IMR-90 (cell line): ENCODE data around the gene TMPRSS2. TPM values are rescaled to one million over a fixed set of nuclear protein-coding genes. Genes with fewer than 3 reads are reported as not detected.

Experiments used
- ATAC-seq: fragments of 200-7000 bp; cut with Tn5 transposase; 2 replicates; pipeline ENCODE4 v1.9.1; 2020; ENCODE audit warnings: low read depth, mild to moderate bottlenecking, moderate library complexity
- BruUV-seq: library from RNA; stranded (reverse); fragments of 400-500 nt; replicated peaks from 2 replicates; lab custom pipeline; 2021; lab: Mats Ljungman, UMichigan
- CTCF ChIA-PET: fragments of 300-600 bp; formaldehyde crosslinking; extraction: SDS; loops from one replicate; lab custom pipeline; 2021; ENCODE audit warnings: antibody characterized with exemption; lab: Yijun Ruan, JAX
- POLR2A ChIA-PET: fragments of 300-600 bp; sonication (Branson Sonifier 250); formaldehyde crosslinking; loops from one replicate; lab custom pipeline; 2022; ENCODE audit warnings: antibody characterized with exemption; ENCODE audit not compliant: unreplicated experiment; lab: Charles Lee
- DNase-seq: peaks from one replicate; pipeline ENCODE4 v3.0.0; 2013
- H2AFZ ChIP-seq: replicated peaks from 2 replicates; pipeline ENCODE3; 2013; ENCODE audit warnings: low read length, mild to moderate bottlenecking; ENCODE audit not compliant: poor library complexity
- H2AK5ac ChIP-seq: 2 replicates; pipeline ENCODE4 v1.6.1; 2013; ENCODE audit warnings: low read depth, low read length, inconsistent platforms
- H2AK9ac ChIP-seq: replicated peaks from 2 replicates; pipeline ENCODE3; 2013; ENCODE audit warnings: mild to moderate bottlenecking, low read depth, low read length, moderate library complexity; ENCODE audit not compliant: poor library complexity
- H2BK120ac ChIP-seq: 2 replicates; pipeline ENCODE4 v1.6.1; 2013; ENCODE audit warnings: low read depth, low read length, inconsistent platforms
- H2BK15ac ChIP-seq: 3 replicates; pipeline ENCODE4 v1.6.1; 2013; ENCODE audit warnings: low read depth, low read length, inconsistent platforms
- H2BK20ac ChIP-seq: 2 replicates; pipeline ENCODE4 v1.6.1; 2013; ENCODE audit warnings: low read depth, mild to moderate bottlenecking, inconsistent platforms, low read length, moderate library complexity
- H2BK5ac ChIP-seq: 2 replicates; pipeline ENCODE4 v1.6.1; 2013; ENCODE audit warnings: mild to moderate bottlenecking, low read depth, low read length, inconsistent platforms; ENCODE audit not compliant: poor library complexity, severe bottlenecking
- H3K14ac ChIP-seq: replicated peaks from 2 replicates; pipeline ENCODE4 v1.6.1; 2013; ENCODE audit warnings: low read depth, low read length, inconsistent platforms
- H3K18ac ChIP-seq: 2 replicates; pipeline ENCODE4 v1.6.1; 2013; ENCODE audit warnings: low read depth, low read length, control low read depth
- H3K23ac ChIP-seq: 2 replicates; pipeline ENCODE4 v1.6.1; 2013; ENCODE audit warnings: low read depth, low read length, inconsistent platforms
- H3K27ac ChIP-seq: 2 replicates; pipeline ENCODE4 v1.5.1; 2013; ENCODE audit warnings: mild to moderate bottlenecking, control low read depth, low read length; ENCODE audit not compliant: insufficient read depth
- H3K27me3 ChIP-seq: 2 replicates; pipeline ENCODE4 v1.6.1; 2013; ENCODE audit warnings: low read length; ENCODE audit not compliant: control insufficient read depth, insufficient read depth
- H3K36me3 ChIP-seq: 2 replicates; pipeline ENCODE4 v1.6.1; 2013; ENCODE audit warnings: low read length, mixed read lengths; ENCODE audit not compliant: control insufficient read depth, insufficient read depth
- H3K4ac ChIP-seq: 2 replicates; pipeline ENCODE4 v1.6.1; 2013; ENCODE audit warnings: low read depth, low read length, inconsistent platforms
- H3K4me1 ChIP-seq: 2 replicates; pipeline ENCODE4 v1.6.1; 2013; ENCODE audit warnings: low read length, mixed read lengths; ENCODE audit not compliant: control insufficient read depth, insufficient read depth
- H3K4me2 ChIP-seq: 2 replicates; pipeline ENCODE4 v1.6.1; 2013; ENCODE audit warnings: low read depth, mild to moderate bottlenecking, control low read depth, low read length, moderate library complexity
- H3K4me3 ChIP-seq: 2 replicates; pipeline ENCODE4 v1.5.1; 2013; ENCODE audit warnings: low read depth, mild to moderate bottlenecking, control low read depth, low read length, moderate library complexity; ENCODE audit not compliant: insufficient read depth
- H3K56ac ChIP-seq: 2 replicates; pipeline ENCODE4 v1.6.1; 2013; ENCODE audit warnings: low read length, inconsistent platforms; ENCODE audit not compliant: insufficient read depth; ENCODE audit errors: extremely low read depth
- H3K79me1 ChIP-seq, 2 experiments: 2 replicates each; pipeline ENCODE4 v1.6.1; 2013; ENCODE audit warnings: low read length in 2 of 2, inconsistent platforms in 1 of 2, low read depth in 1 of 2
- H3K9ac ChIP-seq: 2 replicates; pipeline ENCODE4 v1.6.1; 2013; ENCODE audit warnings: low read depth, low read length, control low read depth
- H3K9me1 ChIP-seq: 2 replicates; pipeline ENCODE4 v1.6.1; 2013; ENCODE audit warnings: low read length, inconsistent platforms; ENCODE audit not compliant: insufficient read depth
- H3K9me3 ChIP-seq: 2 replicates; pipeline ENCODE4 v1.6.1; 2013; ENCODE audit warnings: low read length; ENCODE audit not compliant: control insufficient read depth, insufficient read depth
- H4K20me1 ChIP-seq: 2 replicates; pipeline ENCODE4 v1.6.1; 2013; ENCODE audit warnings: low read length, inconsistent platforms; ENCODE audit not compliant: insufficient read depth
- H4K5ac ChIP-seq: 2 replicates; pipeline ENCODE4 v1.6.1; 2013; ENCODE audit warnings: mild to moderate bottlenecking, low read depth, low read length, control low read depth
- H4K8ac ChIP-seq, 2 experiments: 2 replicates each; pipeline ENCODE4 v1.6.1; 2013; ENCODE audit warnings: low read depth in 2 of 2, low read length in 2 of 2, control low read depth in 1 of 2, inconsistent platforms in 1 of 2
- H4K91ac ChIP-seq: 2 replicates; pipeline ENCODE4 v1.6.1; 2013; ENCODE audit warnings: low read depth, low read length, inconsistent platforms; ENCODE audit not compliant: insufficient read depth
- BHLHE40 ChIP-seq: fragments of 150-350 bp; IDR thresholded peaks from 2 replicates; pipeline ENCODE4 v1.6.1; 2016; ENCODE audit warnings: mild to moderate bottlenecking, low read depth, low read length
- CEBPB ChIP-seq: IDR thresholded peaks from 2 replicates; pipeline ENCODE4 v1.6.1; 2012; ENCODE audit warnings: low read depth, low read length, improper control_type of control experiment
- CHD1 ChIP-seq: IDR thresholded peaks from 2 replicates; pipeline ENCODE4 v1.6.1; 2012; ENCODE audit warnings: low read depth, low read length, improper control_type of control experiment
- FOS ChIP-seq: fragments of 150-350 bp; IDR thresholded peaks from 2 replicates; pipeline ENCODE4 v1.6.1; 2016; ENCODE audit warnings: low read depth, low read length
- MAFK ChIP-seq: IDR thresholded peaks from 2 replicates; pipeline ENCODE4 v1.6.1; 2012; ENCODE audit warnings: low read depth, low read length, improper control_type of control experiment
- MAZ ChIP-seq: IDR thresholded peaks from 2 replicates; pipeline ENCODE4 v1.6.1; 2012; ENCODE audit warnings: low read depth, mild to moderate bottlenecking, low read length, improper control_type of control experiment, moderate library complexity, borderline replicate concordance
- MXI1 ChIP-seq: IDR thresholded peaks from 2 replicates; pipeline ENCODE4 v1.6.1; 2012; ENCODE audit warnings: low read depth, mild to moderate bottlenecking, low read length, moderate library complexity, borderline replicate concordance
- NFE2L2 ChIP-seq: fragments of 150-350 bp; IDR thresholded peaks from 2 replicates; pipeline ENCODE4 v1.6.1; 2016; ENCODE audit warnings: low read depth, mild to moderate bottlenecking, low read length
- POLR2A ChIP-seq: IDR thresholded peaks from 2 replicates; pipeline ENCODE4 v1.6.1; 2012; ENCODE audit warnings: mild to moderate bottlenecking, low read depth, low read length
- RAD21 ChIP-seq: IDR thresholded peaks from 2 replicates; pipeline ENCODE4 v1.6.1; 2012; ENCODE audit warnings: low read length, improper control_type of control experiment
- RCOR1 ChIP-seq: IDR thresholded peaks from 2 replicates; pipeline ENCODE4 v1.6.1; 2012; ENCODE audit warnings: mild to moderate bottlenecking, low read length, improper control_type of control experiment; ENCODE audit not compliant: insufficient replicate concordance
- RFX5 ChIP-seq: IDR thresholded peaks from 2 replicates; pipeline ENCODE4 v1.8.0; 2012; ENCODE audit warnings: low read depth, mild to moderate bottlenecking, low read length, moderate library complexity
- SMC3 ChIP-seq: fragments of 150-350 bp; IDR thresholded peaks from 2 replicates; pipeline ENCODE4 v1.6.1; 2016; ENCODE audit warnings: low read depth, mild to moderate bottlenecking, antibody characterized with exemption, low read length, moderate library complexity
- WGBS, 2 experiments: methylation state at CpG; one replicate each; pipeline versions ENCODE4 v1.1.5 to v1.1.7; 2013; ENCODE audit warnings: missing lambda C conversion rate in 2 of 2; ENCODE audit not compliant: insufficient read length in 1 of 2; ENCODE audit errors: extremely low coverage in 2 of 2; 5-methylcytosine and 5-hydroxymethylcytosine counted together
- dilution Hi-C: fragments of 300-500 bp; cut with HindIII; formaldehyde crosslinking; loops from one replicate; pipeline ENCODE4 v1.14.3; 2018; ENCODE audit warnings: low sequenced_read_pairs; ENCODE audit not compliant: unreplicated experiment
- in situ Hi-C: fragments of 300-500 bp; cut with MboI; formaldehyde crosslinking; loops from 3 replicates; pipeline ENCODE4 v1.14.3; 2019; ENCODE audit warnings: low sequenced_read_pairs, inconsistent platforms, mixed read lengths
- intact Hi-C: fragments of 100-400 bp; cut with micrococcal nuclease; formaldehyde crosslinking; loops from 2 replicates; pipeline ENCODE4 v1.10.0; 2022
- polyA plus RNA-seq, 3 experiments: library from polyadenylated mRNA; depleted of rRNA; stranded (reverse); fragments of >200 nt; gene quantifications; 2 replicates each; pipeline ENCODE4 v1.2.3, GENCODE V29; 2012; ENCODE audit warnings: low replicate concordance in 1 of 3
- total RNA-seq: library from RNA; depleted of rRNA; stranded (reverse); fragments of >200 nt; gene quantifications from 2 replicates; pipeline ENCODE4 v1.2.3, GENCODE V29; 2012
- TF ChIP-seq, protein P1 (sequence below): conservative IDR thresholded peaks from 2 replicates; pipeline ENCODE4 v1.5.1; 2012; ENCODE audit warnings: mild to moderate bottlenecking, low read depth, low read length, improper control_type of control experiment
- TF ChIP-seq, protein P2 (sequence below): fragments of 150-350 bp; IDR thresholded peaks from 2 replicates; pipeline ENCODE4 v1.6.1; 2016; ENCODE audit warnings: low read depth, mild to moderate bottlenecking, low read length, moderate library complexity, borderline replicate concordance
- TF ChIP-seq, protein P3 (sequence below): fragments of 150-350 bp; IDR thresholded peaks from 2 replicates; pipeline ENCODE4 v1.6.1; 2017; ENCODE audit warnings: mild to moderate bottlenecking, antibody characterized with exemption, low read length, low read depth

Gene TMPRSS2
- total and polyA plus RNA-seq, 2 of the 4 experiments (the other 2 are of a cell fraction), result not detected

DNA sequence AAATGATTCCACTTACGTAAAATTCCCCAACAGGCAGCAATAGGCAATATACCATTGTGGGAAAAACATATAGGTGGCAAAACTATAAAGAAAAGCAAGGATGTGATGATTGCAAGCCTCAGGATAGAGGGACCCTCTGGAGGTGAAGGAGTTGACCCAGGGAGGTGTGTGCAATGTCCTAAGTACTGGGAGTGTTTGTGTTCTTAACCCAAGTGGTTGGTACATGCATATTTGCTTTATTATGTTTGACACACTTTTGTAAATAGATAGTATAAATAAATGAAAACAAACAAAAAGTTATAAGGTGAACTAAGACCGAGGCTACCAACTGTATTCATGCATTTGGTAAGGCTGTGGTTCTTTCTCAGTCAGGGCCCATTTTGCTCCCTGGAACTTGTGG, 74.4 kb downstream of the TMPRSS2 start:
- no peaks in the 10 kb centered on the region for H3K9me3 ChIP-seq
- dilution Hi-C loops (no loop called here), intact Hi-C loops (no loop called here), in situ Hi-C loops (no loop called here)
- no peak overlapping the region for H2BK15ac ChIP-seq
- no peak overlapping the region for H3K4me3 ChIP-seq
- H3K27ac ChIP-seq, result no peak overlapping the region
- TF ChIP-seq MXI1, result no peak
- TF ChIP-seq MAFK, result no peak
- no peak for TF ChIP-seq RAD21
- TF ChIP-seq SMC3, result no peak
- no peak for TF ChIP-seq CEBPB
- no peak for TF ChIP-seq NFE2L2
- no peak for TF ChIP-seq CHD1
- no peak for TF ChIP-seq RCOR1
- TF ChIP-seq POLR2A, result no peak
- no peak for TF ChIP-seq RFX5
- no peak for TF ChIP-seq BHLHE40
- no peak for TF ChIP-seq MAZ
- TF ChIP-seq FOS, result no peak
- TF ChIP-seq, protein P1, sequence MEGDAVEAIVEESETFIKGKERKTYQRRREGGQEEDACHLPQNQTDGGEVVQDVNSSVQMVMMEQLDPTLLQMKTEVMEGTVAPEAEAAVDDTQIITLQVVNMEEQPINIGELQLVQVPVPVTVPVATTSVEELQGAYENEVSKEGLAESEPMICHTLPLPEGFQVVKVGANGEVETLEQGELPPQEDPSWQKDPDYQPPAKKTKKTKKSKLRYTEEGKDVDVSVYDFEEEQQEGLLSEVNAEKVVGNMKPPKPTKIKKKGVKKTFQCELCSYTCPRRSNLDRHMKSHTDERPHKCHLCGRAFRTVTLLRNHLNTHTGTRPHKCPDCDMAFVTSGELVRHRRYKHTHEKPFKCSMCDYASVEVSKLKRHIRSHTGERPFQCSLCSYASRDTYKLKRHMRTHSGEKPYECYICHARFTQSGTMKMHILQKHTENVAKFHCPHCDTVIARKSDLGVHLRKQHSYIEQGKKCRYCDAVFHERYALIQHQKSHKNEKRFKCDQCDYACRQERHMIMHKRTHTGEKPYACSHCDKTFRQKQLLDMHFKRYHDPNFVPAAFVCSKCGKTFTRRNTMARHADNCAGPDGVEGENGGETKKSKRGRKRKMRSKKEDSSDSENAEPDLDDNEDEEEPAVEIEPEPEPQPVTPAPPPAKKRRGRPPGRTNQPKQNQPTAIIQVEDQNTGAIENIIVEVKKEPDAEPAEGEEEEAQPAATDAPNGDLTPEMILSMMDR, result no peak
- TF ChIP-seq, protein P2, sequence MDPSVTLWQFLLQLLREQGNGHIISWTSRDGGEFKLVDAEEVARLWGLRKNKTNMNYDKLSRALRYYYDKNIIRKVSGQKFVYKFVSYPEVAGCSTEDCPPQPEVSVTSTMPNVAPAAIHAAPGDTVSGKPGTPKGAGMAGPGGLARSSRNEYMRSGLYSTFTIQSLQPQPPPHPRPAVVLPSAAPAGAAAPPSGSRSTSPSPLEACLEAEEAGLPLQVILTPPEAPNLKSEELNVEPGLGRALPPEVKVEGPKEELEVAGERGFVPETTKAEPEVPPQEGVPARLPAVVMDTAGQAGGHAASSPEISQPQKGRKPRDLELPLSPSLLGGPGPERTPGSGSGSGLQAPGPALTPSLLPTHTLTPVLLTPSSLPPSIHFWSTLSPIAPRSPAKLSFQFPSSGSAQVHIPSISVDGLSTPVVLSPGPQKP, result no peak
- TF ChIP-seq, protein P3, sequence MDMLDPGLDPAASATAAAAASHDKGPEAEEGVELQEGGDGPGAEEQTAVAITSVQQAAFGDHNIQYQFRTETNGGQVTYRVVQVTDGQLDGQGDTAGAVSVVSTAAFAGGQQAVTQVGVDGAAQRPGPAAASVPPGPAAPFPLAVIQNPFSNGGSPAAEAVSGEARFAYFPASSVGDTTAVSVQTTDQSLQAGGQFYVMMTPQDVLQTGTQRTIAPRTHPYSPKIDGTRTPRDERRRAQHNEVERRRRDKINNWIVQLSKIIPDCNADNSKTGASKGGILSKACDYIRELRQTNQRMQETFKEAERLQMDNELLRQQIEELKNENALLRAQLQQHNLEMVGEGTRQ, result no peak
- no peak overlapping the region for H3K9ac ChIP-seq
- H3K4ac ChIP-seq, result no peak overlapping the region
- H2BK120ac ChIP-seq, result no peak overlapping the region
- no peak overlapping the region for H2BK5ac ChIP-seq
- H3K14ac ChIP-seq, result no peak overlapping the region
- H2AK5ac ChIP-seq, result no peak overlapping the region
- no peak overlapping the region for H3K4me2 ChIP-seq
- H3K79me1 ChIP-seq, result no peaks in the 10 kb centered on the region
- H3K56ac ChIP-seq, result no peak overlapping the region
- H3K18ac ChIP-seq, result no peak overlapping the region
- no peak overlapping the region for H4K5ac ChIP-seq
- H2AK9ac ChIP-seq, result no peak overlapping the region
- no peak overlapping the region for H4K91ac ChIP-seq
- no peaks in the 10 kb centered on the region for H4K20me1 ChIP-seq
- H3K27me3 ChIP-seq, result peaks cover 4% of the 10 kb centered on the region; the same call in 1 of the 2 replicates
- H3K23ac ChIP-seq, result no peak overlapping the region
- no peak overlapping the region for H4K8ac ChIP-seq
- CTCF ChIA-PET, result no interaction called here
- H2BK20ac ChIP-seq, result no peak overlapping the region
- WGBS, 2 experiments, result no CpG with 5 or more reads among the region's 2 CpGs
- no peak overlapping the region for H2AFZ ChIP-seq
- BruUV-seq, result no TSS peak
- POLR2A ChIA-PET, result no interaction called here
- no peaks in the 10 kb centered on the region for H3K4me1 ChIP-seq
- no peak for DNase-seq
- H3K36me3 ChIP-seq, result no peaks in the 10 kb centered on the region
- H3K9me1 ChIP-seq, result no peaks in the 10 kb centered on the region
- ATAC-seq, result no peak
